Brain microvascular endothelial cell (primary cell): ENCODE results near the gene DNAJC15.
"Not testable (repeated sequence)": the region's sequence is repeated elsewhere in the genome, so short reads cannot be mapped to it uniquely, and the experiment has no call there.

ENCODE experiments used
- DNase-seq: peaks from one replicate; pipeline ENCODE4 v3.0.0-alpha.2; 2020
- H3K27ac ChIP-seq: fragments of 250-450 bp; sonication (Bioruptor Pico); 2 replicates; pipeline ENCODE4 v1.5.1; 2020; ENCODE audit warnings: mild to moderate bottlenecking, moderate library complexity
- H3K27me3 ChIP-seq: fragments of 250-450 bp; sonication (Bioruptor Pico); replicated peaks from 2 replicates; pipeline ENCODE4 v1.5.1; 2020; ENCODE audit warnings: mild to moderate bottlenecking
- H3K36me3 ChIP-seq: fragments of 250-450 bp; sonication (Bioruptor Pico); replicated peaks from 2 replicates; pipeline ENCODE4 v1.5.1; 2020; ENCODE audit warnings: mild to moderate bottlenecking
- H3K4me3 ChIP-seq: 2 replicates; pipeline ENCODE4 v1.5.1; 2011; ENCODE audit warnings: low read depth, mild to moderate bottlenecking, control low read depth, low read length, moderate library complexity
- CTCF ChIP-seq: IDR thresholded peaks from 2 replicates; pipeline ENCODE4 v1.5.1; 2011; ENCODE audit warnings: low read depth, mild to moderate bottlenecking, moderate library complexity, low read length, control low read depth, inconsistent platforms; ENCODE audit errors: missing control alignments
- in situ Hi-C: cut with HindIII; loops from 2 replicates; pipeline ENCODE4 v1.10.0; 2017; ENCODE audit warnings: low sequenced_read_pairs, low pct_ligation_motif_present

Gene DNAJC15

GRCh38 chr13:42984691-42985090 lies 38.7 kb upstream of the DNAJC15 start:
- no peak overlapping the region for H3K27ac ChIP-seq
- H3K4me3 ChIP-seq, result no peak overlapping the region
- no peaks in the 10 kb centered on the region for H3K36me3 ChIP-seq
- no peak for DNase-seq
- in situ Hi-C loops, result no loop called here
- no peaks in the 10 kb centered on the region for H3K27me3 ChIP-seq
- no peak for TF ChIP-seq CTCF

GRCh38 chr13:42985312-42986175 lies 37.8 kb upstream of the DNAJC15 start:
- Histone ChIP-seq H3K4me3 (no peak overlapping the region), H3K36me3 (no peaks in the 10 kb centered on the region), H3K27ac (no peak overlapping the region), H3K27me3 (no peaks in the 10 kb centered on the region)
- no peak for DNase-seq
- TF ChIP-seq CTCF, result no peak
- in situ Hi-C loops, result no loop called here

GRCh38 chr13:42986176-42986574 lies 37.2 kb upstream of the DNAJC15 start:
- Histone ChIP-seq H3K4me3 (no peak overlapping the region), H3K36me3 (no peaks in the 10 kb centered on the region), H3K27me3 (no peaks in the 10 kb centered on the region), H3K27ac (no peak overlapping the region)
- TF ChIP-seq CTCF, result no peak
- in situ Hi-C loops, result no loop called here
- DNase-seq, result no peak

GRCh38 chr13:42990291-42991232 lies 32.8 kb upstream of the DNAJC15 start:
- in situ Hi-C loops, result no loop called here
- Histone ChIP-seq H3K4me3 (peak overlapping the region; percentile 22), H3K27ac (peak overlapping the region; percentile 86), H3K27me3 (no peaks in the 10 kb centered on the region), H3K36me3 (no peaks in the 10 kb centered on the region)
- peak; percentile 50 for DNase-seq
- TF ChIP-seq CTCF, result no peak

- peak overlapping the region; percentile 64 for H3K4me3 ChIP-seq
- peak overlapping the region; percentile 86 for H3K27ac ChIP-seq
- H3K36me3 ChIP-seq, DNase-seq, in situ Hi-C loops, H3K27me3 ChIP-seq: not testable (repeated sequence)
These were observed 32.0 kb upstream of the DNAJC15 start for GRCh38 chr13:42991233-42991897.
